PFSK-1 (cell line): ENCODE data around the gene KIF12.

Experiments used
- FOXP2 ChIP-seq: optimal IDR thresholded peaks from 2 replicates; pipeline ENCODE3; 2011; ENCODE audit warnings: borderline replicate concordance, control low read depth, inconsistent platforms; ENCODE audit not compliant: insufficient read depth; ENCODE audit errors: extremely low read length, extremely low read depth
- POLR2AphosphoS5 ChIP-seq: IDR thresholded peaks from 2 replicates; pipeline ENCODE4 v1.6.1; 2012; ENCODE audit warnings: low read depth, mild to moderate bottlenecking, control low read depth, low read length, moderate library complexity
- SIN3A ChIP-seq: IDR thresholded peaks from 2 replicates; pipeline ENCODE4 v1.6.1; 2012; ENCODE audit warnings: mild to moderate bottlenecking, low read length, moderate library complexity, borderline replicate concordance; ENCODE audit not compliant: insufficient read depth
- TAF1 ChIP-seq: IDR thresholded peaks from 2 replicates; pipeline ENCODE4 v1.6.1; 2012; ENCODE audit warnings: low read length, control low read depth, borderline replicate concordance; ENCODE audit not compliant: insufficient read depth
- TF ChIP-seq, protein P1 (sequence below), 2 experiments: IDR thresholded peaks; 2 replicates each; pipeline versions ENCODE4 v1.6.1 to v1.8.0; 2011 to 2012; ENCODE audit warnings: low read depth in 2 of 2, low read length in 2 of 2, control low read depth in 1 of 2, inconsistent platforms in 1 of 2, mild to moderate bottlenecking in 1 of 2, moderate library complexity in 1 of 2; ENCODE audit not compliant: insufficient read depth in 1 of 2

The KIF12 gene

DNA sequence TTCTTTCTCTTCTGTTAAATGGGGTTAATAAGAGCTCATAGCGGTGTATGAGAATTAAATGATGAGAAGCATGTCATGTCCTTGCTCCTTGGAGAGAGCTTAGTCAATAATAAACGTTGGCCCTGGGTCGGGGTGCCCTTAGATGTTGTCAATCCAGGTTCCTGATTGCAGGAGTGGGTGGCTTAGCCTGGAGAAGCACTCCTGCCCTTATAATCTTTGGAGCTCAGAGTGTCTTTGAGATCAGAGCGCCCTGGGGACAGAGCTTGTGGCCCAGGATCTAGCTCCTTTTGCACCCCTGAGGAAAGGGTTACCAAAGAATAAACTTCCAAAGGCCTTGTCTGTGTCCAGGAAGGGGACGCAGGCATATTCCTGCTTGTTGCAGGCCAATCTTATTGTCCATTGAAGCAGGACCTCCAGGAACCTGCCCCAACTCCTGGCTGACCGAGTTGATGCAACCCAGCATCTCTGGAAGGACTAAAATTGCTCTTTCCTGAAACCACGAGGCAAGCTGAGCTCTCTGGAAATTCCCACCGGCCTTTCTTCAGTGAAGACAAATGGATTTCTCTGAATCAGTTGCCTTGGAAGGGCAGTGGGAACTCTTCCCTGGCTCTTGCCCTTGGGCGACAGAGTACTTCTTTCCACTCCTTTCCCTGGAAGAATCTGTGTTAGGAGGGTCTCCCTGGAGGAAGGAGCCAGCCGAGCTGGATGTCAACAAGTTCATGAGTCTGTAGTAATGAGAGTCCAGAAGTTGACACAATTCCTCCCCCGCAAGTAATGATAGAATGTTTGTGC, 14.6 kb downstream of the KIF12 start:
- TF ChIP-seq FOXP2 (no peak), SIN3A (no peak)

DNA sequence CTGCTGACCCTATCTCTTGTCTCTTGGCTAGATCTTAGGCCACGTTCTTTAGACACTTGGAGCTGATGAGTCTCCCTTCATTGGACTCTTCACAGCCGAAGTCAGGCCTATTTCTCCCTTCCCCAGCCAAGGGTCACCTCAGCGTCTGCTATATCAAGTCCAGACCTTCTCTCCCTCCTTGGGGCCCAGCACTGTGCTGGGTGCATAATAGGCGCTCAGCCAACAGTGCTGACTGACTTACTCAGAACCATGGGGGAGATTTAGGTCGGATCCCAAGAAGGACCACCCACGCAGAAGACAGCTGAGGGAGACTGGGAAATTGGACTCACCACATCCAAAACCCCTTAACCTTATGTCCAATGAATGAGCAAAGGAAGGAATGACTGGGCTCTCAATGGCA, 15.4 kb downstream of the KIF12 start:
- TF ChIP-seq SIN3A (no peak), POLR2AphosphoS5 (no peak), TAF1 (no peak), FOXP2 (no peak)
- TF ChIP-seq, protein P1, sequence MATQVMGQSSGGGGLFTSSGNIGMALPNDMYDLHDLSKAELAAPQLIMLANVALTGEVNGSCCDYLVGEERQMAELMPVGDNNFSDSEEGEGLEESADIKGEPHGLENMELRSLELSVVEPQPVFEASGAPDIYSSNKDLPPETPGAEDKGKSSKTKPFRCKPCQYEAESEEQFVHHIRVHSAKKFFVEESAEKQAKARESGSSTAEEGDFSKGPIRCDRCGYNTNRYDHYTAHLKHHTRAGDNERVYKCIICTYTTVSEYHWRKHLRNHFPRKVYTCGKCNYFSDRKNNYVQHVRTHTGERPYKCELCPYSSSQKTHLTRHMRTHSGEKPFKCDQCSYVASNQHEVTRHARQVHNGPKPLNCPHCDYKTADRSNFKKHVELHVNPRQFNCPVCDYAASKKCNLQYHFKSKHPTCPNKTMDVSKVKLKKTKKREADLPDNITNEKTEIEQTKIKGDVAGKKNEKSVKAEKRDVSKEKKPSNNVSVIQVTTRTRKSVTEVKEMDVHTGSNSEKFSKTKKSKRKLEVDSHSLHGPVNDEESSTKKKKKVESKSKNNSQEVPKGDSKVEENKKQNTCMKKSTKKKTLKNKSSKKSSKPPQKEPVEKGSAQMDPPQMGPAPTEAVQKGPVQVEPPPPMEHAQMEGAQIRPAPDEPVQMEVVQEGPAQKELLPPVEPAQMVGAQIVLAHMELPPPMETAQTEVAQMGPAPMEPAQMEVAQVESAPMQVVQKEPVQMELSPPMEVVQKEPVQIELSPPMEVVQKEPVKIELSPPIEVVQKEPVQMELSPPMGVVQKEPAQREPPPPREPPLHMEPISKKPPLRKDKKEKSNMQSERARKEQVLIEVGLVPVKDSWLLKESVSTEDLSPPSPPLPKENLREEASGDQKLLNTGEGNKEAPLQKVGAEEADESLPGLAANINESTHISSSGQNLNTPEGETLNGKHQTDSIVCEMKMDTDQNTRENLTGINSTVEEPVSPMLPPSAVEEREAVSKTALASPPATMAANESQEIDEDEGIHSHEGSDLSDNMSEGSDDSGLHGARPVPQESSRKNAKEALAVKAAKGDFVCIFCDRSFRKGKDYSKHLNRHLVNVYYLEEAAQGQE (IDR thresholded peaks at IDR 0.05; ENCODE audit: insufficient read depth in 1 of 2, low read depth in 2 of 2, low read length in 2 of 2), result no peak

DNA sequence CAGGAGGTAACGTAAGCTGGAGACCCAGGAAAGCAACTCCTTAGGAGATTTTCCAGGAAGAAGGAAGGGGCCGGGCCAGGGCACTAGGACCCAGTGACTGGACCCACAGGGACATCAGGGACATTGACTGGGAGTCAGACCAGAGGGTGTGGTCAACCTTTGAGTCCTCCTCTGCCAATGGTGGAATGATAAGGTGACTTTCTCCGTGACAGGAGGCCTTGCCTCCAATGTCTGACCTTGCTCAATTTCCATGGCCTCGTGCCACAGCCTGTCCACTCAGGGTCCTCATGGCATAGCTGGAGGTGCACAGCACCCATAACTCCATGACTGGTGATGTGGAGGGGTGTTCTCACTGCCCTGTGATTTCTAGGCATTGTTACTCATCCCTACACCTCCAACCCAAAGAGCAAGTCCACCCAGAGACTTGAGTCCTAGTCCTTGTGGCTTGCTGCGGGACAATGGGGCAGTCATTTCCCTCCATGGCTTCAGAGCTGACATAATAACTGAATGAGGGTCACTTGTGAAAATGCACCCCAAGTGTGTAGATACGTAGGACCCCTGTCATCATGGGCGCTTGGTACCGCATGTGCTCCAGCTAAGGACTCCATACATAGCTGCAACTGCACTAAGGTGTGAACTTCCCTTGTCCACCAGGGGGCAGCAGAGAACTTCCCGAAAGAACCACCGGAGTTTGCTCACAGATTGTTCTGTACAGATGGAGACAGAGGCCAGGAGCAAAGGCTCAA, 16.9 kb downstream of the KIF12 start:
- TF ChIP-seq SIN3A (no peak), TAF1 (no peak), POLR2AphosphoS5 (no peak), FOXP2 (no peak)
- TF ChIP-seq, protein P1 (IDR thresholded peaks at IDR 0.05; ENCODE audit: insufficient read depth in 1 of 2, low read depth in 2 of 2, low read length in 2 of 2), result no peak

DNA sequence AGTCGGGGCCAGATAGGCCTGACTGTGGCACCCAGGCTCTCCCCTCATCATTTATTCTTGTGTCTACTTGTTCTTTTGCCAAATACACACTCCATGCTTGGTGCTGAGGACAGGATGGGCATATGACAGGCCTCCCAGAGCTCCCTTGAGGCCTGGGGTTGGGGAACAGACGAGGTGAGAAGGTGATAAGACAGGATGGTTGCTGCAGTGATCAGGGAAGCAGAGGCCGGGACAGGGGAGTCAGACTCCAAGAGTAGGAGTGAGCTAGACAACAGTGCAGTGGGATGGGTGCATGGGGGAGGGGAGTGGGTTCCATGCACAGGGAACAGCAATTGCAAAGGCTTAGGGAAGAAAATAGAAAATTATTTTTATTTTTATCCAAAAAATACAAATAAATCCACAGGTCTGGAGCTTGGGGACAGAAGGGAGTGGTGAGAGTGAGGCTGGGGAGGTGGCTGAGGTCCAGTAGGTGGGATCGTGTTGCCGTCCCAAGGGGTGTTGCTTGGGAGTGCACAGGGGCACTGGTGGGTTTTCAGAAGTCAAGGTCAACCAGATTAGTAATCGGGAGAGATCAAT, 17.6 kb downstream of the KIF12 start:
- TF ChIP-seq SIN3A, result no peak
- TF ChIP-seq, protein P1 (IDR thresholded peaks at IDR 0.05; ENCODE audit: insufficient read depth in 1 of 2, low read depth in 2 of 2, low read length in 2 of 2), result no peak
- TF ChIP-seq TAF1, result no peak
- TF ChIP-seq POLR2AphosphoS5, result no peak

DNA sequence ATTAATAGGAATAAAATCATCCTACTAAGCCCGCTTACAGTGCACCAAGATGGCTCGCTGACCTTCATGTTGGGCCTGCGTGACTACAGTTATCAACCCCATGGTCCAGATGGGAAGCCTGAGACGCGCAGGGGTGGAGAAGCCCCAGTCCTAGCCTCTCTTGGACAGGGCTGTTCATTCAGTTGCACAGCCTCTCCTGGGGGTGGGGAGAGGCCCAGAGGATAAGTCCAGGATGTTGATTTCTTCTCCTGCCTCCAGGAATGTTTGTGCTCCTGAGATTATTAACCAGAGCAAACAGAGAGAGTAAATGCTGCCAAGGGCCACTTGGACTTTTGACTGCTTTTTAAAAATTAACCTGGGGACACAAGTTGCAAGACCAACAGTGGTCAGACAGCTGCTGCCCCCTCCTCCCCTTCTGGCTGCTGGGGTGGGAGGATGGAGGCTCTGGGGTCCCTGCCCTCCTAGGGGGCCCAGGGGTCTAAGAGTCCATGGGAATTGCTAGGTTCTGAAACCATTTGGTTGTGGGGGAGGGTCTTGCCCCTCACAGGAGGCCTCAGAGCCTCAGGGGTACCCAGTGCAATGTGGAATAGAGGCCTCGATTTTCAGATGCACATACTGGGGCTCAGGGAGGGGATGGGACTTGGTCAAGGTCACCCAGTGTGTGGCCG, 18.2 kb downstream of the KIF12 start:
- TF ChIP-seq POLR2AphosphoS5 (no peak), TAF1 (no peak), FOXP2 (no peak), SIN3A (no peak)
- TF ChIP-seq, protein P1 (IDR thresholded peaks at IDR 0.05; ENCODE audit: insufficient read depth in 1 of 2, low read depth in 2 of 2, low read length in 2 of 2), result no peak
